C4-2B (cell line): ENCODE measurements around the gene FSTL4.

Source experiments
- H3K27ac ChIP-seq: fragments of 450-650 bp; 2 replicates; pipeline ENCODE4 v1.5.1; 2017
- ZFX ChIP-seq: fragments of 450-650 bp; IDR thresholded peaks from 2 replicates; pipeline ENCODE4 v1.6.1; 2017
- TF ChIP-seq, protein P1 (sequence below): fragments of 450-650 bp; conservative IDR thresholded peaks from 2 replicates; pipeline ENCODE4 v1.5.1; 2017; ENCODE audit warnings: mild to moderate bottlenecking

Gene FSTL4

DNA sequence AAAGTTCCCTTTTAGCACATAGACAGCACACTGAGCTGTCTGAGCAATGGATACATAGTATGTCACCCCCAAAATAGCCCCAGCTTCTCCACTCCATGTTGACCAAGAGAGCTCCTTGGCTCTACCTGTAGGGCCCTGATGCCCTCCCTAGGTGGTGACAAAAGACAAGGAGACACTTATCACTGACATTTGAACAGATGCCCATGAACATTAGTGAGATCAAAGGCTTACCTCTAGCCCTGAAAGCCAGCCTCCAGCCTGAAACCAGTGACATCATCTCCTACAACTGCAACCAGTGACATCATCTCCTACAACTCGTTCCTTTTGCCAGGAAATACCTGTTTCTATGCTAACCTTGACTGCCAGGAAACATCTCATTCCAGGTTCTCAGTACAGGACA is 122.7 kb downstream of the FSTL4 start:
- TF ChIP-seq ZFX, result no peak
- TF ChIP-seq, protein P1, sequence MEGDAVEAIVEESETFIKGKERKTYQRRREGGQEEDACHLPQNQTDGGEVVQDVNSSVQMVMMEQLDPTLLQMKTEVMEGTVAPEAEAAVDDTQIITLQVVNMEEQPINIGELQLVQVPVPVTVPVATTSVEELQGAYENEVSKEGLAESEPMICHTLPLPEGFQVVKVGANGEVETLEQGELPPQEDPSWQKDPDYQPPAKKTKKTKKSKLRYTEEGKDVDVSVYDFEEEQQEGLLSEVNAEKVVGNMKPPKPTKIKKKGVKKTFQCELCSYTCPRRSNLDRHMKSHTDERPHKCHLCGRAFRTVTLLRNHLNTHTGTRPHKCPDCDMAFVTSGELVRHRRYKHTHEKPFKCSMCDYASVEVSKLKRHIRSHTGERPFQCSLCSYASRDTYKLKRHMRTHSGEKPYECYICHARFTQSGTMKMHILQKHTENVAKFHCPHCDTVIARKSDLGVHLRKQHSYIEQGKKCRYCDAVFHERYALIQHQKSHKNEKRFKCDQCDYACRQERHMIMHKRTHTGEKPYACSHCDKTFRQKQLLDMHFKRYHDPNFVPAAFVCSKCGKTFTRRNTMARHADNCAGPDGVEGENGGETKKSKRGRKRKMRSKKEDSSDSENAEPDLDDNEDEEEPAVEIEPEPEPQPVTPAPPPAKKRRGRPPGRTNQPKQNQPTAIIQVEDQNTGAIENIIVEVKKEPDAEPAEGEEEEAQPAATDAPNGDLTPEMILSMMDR, result peak; percentile 52
- no peak overlapping the region for H3K27ac ChIP-seq

DNA sequence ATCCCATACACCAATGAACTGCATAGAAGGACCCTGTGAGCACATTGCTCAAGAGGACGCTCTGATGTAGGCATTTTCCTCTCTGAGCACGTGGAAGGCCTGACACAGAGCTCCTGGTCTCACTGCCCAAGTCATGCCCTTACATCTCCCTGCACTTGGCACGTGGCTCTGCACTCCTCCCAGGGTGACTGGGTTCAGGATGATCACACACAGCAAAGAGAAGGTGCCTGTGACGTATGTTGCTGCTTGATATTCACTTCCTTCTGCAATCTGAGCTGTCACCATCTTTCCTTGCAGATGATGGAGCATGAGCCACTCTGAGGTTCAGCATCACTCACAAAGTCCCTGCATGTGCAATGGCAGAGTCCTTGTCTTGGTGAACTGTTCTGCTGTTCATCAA is 125.2 kb downstream of the FSTL4 start:
- TF ChIP-seq ZFX, result no peak
- TF ChIP-seq, protein P1, result no peak
- no peak overlapping the region for H3K27ac ChIP-seq

GRCh38 chr5:133485468-133485867 is 126.9 kb downstream of the FSTL4 start:
- TF ChIP-seq, protein P1, result no peak
- no peak for TF ChIP-seq ZFX
- H3K27ac ChIP-seq, result no peak overlapping the region

DNA sequence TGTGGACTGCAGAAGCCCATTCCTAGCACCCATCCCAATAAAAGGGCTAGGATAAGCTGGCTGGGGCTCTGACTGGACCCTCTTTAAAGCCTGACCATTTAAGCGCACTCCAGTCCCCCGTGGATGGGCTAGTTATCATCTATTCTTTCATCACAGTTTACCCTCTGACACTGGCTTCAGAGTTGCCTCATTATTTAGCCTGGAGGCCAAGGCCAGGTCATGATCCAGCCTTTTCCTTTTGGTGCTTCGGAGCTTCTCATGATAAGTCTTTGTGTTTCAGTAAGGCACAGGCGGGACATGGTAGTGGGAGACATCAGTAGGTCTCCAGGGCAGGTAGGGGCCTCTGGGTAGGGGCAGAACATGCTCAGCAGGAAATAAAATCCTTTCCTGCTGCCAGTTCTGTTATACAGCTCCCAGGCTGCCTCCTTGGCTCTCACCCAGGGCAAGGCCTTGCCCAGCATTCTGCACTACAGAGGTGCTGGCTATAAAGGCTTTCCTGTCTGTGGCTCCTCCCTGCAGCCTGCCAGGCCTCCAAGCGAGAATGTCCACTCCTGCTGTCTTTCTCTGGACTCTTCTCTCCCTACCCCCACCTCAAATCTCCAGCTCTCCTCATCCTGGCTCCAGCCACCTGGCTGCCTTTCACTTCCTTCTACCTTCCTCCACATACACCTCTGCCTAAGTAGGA is 128.8 kb downstream of the FSTL4 start:
- TF ChIP-seq, protein P1, result no peak
- TF ChIP-seq ZFX, result peak; percentile 16; the same call in 1 of the 2 replicates
- peak overlapping the region; percentile 26 for H3K27ac ChIP-seq

DNA sequence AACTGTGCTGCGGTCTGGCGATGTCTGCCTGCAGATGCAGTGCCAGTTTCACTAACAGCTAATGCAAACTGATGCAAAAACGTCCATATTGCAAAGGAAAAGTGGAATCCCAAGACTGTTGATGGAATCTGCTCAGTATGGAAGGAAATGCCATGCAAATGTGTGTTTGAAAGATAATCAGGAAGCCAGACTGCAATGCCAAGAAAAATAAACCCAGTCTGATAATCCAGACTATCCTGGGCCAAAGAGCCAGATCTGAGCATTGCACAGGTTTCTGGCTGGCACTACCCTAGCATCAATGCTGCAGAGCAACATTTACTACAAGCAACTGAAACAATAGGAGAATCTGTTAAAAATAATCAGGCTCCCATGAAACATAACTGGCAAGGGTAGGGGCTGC is 130.3 kb downstream of the FSTL4 start:
- no peak for TF ChIP-seq ZFX
- TF ChIP-seq, protein P1, result no peak

GRCh38 chr5:133480866-133481265 is 131.5 kb downstream of the FSTL4 start:
- H3K27ac ChIP-seq, result no peak overlapping the region
- TF ChIP-seq, protein P1, result no peak
- no peak for TF ChIP-seq ZFX

More for the DNA sequence above, 130.3 kb downstream of the FSTL4 start:
- H3K27ac ChIP-seq, result no peak overlapping the region

- no peak overlapping the region for H3K27ac ChIP-seq
- TF ChIP-seq ZFX, result no peak
- TF ChIP-seq, protein P1, result no peak
Observed at GRCh38 chr5:133480366-133480765, 132.0 kb downstream of the FSTL4 start.
